RWPE2 (cell line): ENCODE data around the gene TAS2R31.
"Not testable (repeated sequence)": the region's sequence is repeated elsewhere in the genome, so short reads cannot be mapped to it uniquely, and the experiment has no call there.

Source experiments
- ATAC-seq: fragments of 200-7000 bp; cut with Tn5 transposase; 3 replicates; pipeline ENCODE4 v1.9.1; 2021; ENCODE audit warnings: low read depth
- DNase-seq: peaks from one replicate; pipeline ENCODE4 v3.0.0-alpha.2; 2020; ENCODE audit warnings: low spot score
- H3K27ac ChIP-seq: fragments of 450-650 bp; 2 replicates; pipeline ENCODE4 v1.5.1; 2017; ENCODE audit warnings: mild to moderate bottlenecking; ENCODE audit not compliant: poor library complexity, severe bottlenecking
- H3K27me3 ChIP-seq: fragments of 250-450 bp; sonication (Bioruptor Pico); 2 replicates; pipeline ENCODE4 v1.5.1; 2021; ENCODE audit warnings: mild to moderate bottlenecking, moderate library complexity; ENCODE audit not compliant: insufficient read depth, poor library complexity, severe bottlenecking
- H3K36me3 ChIP-seq: fragments of 250-450 bp; sonication (Bioruptor Pico); 2 replicates; pipeline ENCODE4 v1.5.1; 2020; ENCODE audit warnings: low read depth, mild to moderate bottlenecking, moderate library complexity
- H3K4me1 ChIP-seq: fragments of 250-450 bp; sonication (Bioruptor Pico); 2 replicates; pipeline ENCODE4 v1.5.1; 2021; ENCODE audit warnings: mild to moderate bottlenecking, moderate library complexity; ENCODE audit not compliant: insufficient read depth, poor library complexity, severe bottlenecking
- H3K4me3 ChIP-seq: fragments of 250-450 bp; sonication (Bioruptor Pico); 2 replicates; pipeline ENCODE4 v1.5.1; 2021; ENCODE audit warnings: mild to moderate bottlenecking, moderate library complexity; ENCODE audit not compliant: severe bottlenecking
- H3K9me3 ChIP-seq: fragments of 250-450 bp; sonication (Bioruptor Pico); 2 replicates; pipeline ENCODE4 v1.5.1; 2021; ENCODE audit warnings: mild to moderate bottlenecking, moderate library complexity; ENCODE audit not compliant: severe bottlenecking
- CTCF ChIP-seq: fragments of 450-650 bp; IDR thresholded peaks from one replicate; pipeline ENCODE4 v1.5.1; 2017; ENCODE audit warnings: mild to moderate bottlenecking, moderate library complexity; ENCODE audit not compliant: poor library complexity, severe bottlenecking

The TAS2R31 gene

GRCh38 chr12:11055306-11055705, 24.1 kb upstream of the TAS2R31 start:
- DNase-seq (no peak), ATAC-seq (no peak)
- no peak for TF ChIP-seq CTCF
- no peaks in the 10 kb centered on the region for H3K4me1 ChIP-seq
- H3K4me3 ChIP-seq = no peak overlapping the region
- H3K27me3 ChIP-seq = no peaks in the 10 kb centered on the region
- H3K36me3 ChIP-seq = no peaks in the 10 kb centered on the region
- H3K27ac ChIP-seq = no peak overlapping the region
- H3K9me3 ChIP-seq = no peaks in the 10 kb centered on the region

- H3K9me3 ChIP-seq, ATAC-seq, H3K4me1 ChIP-seq, H3K36me3 ChIP-seq, DNase-seq, H3K27ac ChIP-seq, H3K4me3 ChIP-seq, H3K27me3 ChIP-seq: not testable (repeated sequence)
These were observed 18.8 kb upstream of the TAS2R31 start for GRCh38 chr12:11049806-11050531.

GRCh38 chr12:11041366-11041765, 10.2 kb upstream of the TAS2R31 start:
- not testable (repeated sequence) for ATAC-seq, H3K9me3 ChIP-seq, DNase-seq, H3K27ac ChIP-seq, H3K4me1 ChIP-seq, H3K4me3 ChIP-seq, H3K27me3 ChIP-seq, H3K36me3 ChIP-seq

GRCh38 chr12:11040162-11040561, 9.0 kb upstream of the TAS2R31 start:
- ATAC-seq = no peak
- no peaks in the 10 kb centered on the region for H3K27me3 ChIP-seq
- no peaks in the 10 kb centered on the region for H3K9me3 ChIP-seq
- DNase-seq = no peak
- no peaks in the 10 kb centered on the region for H3K36me3 ChIP-seq
- no peak for TF ChIP-seq CTCF
- H3K4me1 ChIP-seq = no peaks in the 10 kb centered on the region
- no peak overlapping the region for H3K27ac ChIP-seq
- no peak overlapping the region for H3K4me3 ChIP-seq

GRCh38 chr12:11039171-11039570, 8.0 kb upstream of the TAS2R31 start:
- ATAC-seq (no peak), DNase-seq (no peak)
- Histone ChIP-seq H3K9me3 (no peaks in the 10 kb centered on the region), H3K27ac (no peak overlapping the region), H3K4me3 (no peak overlapping the region), H3K27me3 (no peaks in the 10 kb centered on the region), H3K4me1 (no peaks in the 10 kb centered on the region), H3K36me3 (no peaks in the 10 kb centered on the region)
- TF ChIP-seq CTCF = no peak

- H3K27ac ChIP-seq, ATAC-seq, H3K27me3 ChIP-seq, H3K9me3 ChIP-seq, H3K4me3 ChIP-seq, H3K4me1 ChIP-seq, DNase-seq, H3K36me3 ChIP-seq: not testable (repeated sequence)
These were observed 2.8 kb upstream of the TAS2R31 start for GRCh38 chr12:11033959-11034358.
